Keratinocyte (primary cell): ENCODE measurements around the gene IFNAR1.

Experiments
- CTCF ChIP-seq, 3 experiments: IDR thresholded peaks in 1 of 3; conservative IDR thresholded peaks in 1 of 3; optimal IDR thresholded peaks in 1 of 3; 2 replicates in 2 of 3; 3 replicates in 1 of 3; pipeline versions ENCODE3 to v1.5.1; 2011; ENCODE audit warnings: low read length in 3 of 3, mild to moderate bottlenecking in 3 of 3, moderate library complexity in 2 of 3, control low read depth in 1 of 3, inconsistent platforms in 1 of 3; ENCODE audit not compliant: insufficient read depth in 2 of 3; ENCODE audit errors: extremely low read depth in 1 of 3
- EZH2 ChIP-seq: IDR thresholded peaks from one replicate; pipeline ENCODE4 v1.6.1; 2012; ENCODE audit warnings: inconsistent platforms, mild to moderate bottlenecking, low read length, moderate library complexity

DNA sequence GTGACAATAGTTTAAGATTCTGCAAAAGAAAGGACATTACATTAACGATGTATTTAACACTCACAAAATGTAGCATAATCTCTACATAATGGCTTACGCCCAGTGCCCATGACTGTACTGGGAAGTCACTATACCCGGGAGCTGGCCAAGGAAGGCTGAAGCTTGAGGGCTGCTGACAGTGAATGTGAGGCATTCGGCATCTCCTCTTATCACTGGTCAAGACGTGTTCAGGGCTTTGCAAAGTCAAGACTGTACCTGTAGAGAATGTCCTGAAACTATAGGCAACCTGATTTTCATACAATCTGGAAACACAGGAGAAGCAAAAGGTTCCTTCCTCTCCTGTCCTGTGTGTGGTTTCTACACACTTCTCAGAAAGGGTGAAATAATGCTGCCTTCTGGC is 65.7 kb downstream of the IFNAR1 start:
- TF ChIP-seq CTCF (optimal IDR thresholded peaks at IDR 0.05 in 1 of 3, IDR thresholded peaks at IDR 0.05 in 1 of 3, conservative IDR thresholded peaks at IDR 0.05 in 1 of 3; ENCODE audit: extremely low read depth in 1 of 3, insufficient read depth in 2 of 3, low read length in 3 of 3) (no peak), EZH2 (no peak)
